T-helper 9 cell (primary cell): ENCODE data around the gene PAGR1.
"Not testable (repeated sequence)": the region's sequence is repeated elsewhere in the genome, so short reads cannot be mapped to it uniquely, and the experiment has no call there.

ENCODE experiments used
- DNase-seq: peaks from one replicate; pipeline ENCODE4 v3.0.0-alpha.2; 2020

The PAGR1 gene

DNA sequence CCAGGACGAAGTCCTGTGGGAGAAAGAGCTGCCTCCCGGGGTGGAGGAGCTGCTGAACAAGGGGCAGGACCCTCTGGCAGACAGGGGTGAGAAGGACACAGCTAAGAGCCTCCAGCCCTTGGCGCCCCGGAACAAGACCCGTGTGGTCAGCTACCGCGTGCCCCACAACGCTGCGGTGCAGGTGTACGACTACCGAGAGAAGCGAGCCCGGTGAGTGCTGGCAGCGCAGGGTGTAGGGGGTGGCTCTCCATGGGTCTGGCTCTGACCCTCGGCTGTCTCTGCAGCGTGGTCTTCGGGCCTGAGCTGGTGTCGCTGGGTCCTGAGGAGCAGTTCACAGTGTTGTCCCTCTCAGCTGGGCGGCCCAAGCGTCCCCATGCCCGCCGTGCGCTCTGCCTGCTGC, 25.7 kb downstream of the PAGR1 start:
- no peak for DNase-seq

DNA sequence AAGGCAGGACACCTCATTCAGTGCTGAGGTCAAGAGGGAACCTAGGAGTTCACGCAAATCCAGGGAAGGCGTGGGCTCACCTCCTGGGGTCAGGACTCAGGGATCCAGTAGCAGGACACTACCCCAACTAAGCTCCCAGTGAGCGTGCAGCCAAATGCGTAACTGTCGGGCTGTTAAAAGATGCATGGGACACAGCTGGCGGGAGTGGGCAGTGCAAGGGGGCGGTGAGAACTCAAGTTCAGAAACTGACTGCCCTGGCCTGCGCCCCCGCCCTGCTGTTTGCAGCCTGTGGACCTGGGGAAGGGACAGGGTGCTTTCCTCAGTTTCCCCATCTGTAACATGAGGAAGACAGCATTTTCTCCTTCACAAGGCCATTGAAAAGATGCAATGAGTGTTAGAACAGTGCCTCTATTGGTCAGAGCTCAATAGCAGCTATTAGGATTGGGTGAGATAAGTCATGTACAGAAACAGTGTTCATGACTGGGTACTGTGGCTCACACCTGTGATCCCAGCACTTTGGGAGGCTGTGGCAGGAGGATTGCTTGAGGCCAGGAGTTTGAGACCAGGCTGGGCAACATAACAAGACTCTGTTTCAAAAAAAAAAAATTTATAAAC, 26.9 kb downstream of the PAGR1 start:
- no peak for DNase-seq

DNA sequence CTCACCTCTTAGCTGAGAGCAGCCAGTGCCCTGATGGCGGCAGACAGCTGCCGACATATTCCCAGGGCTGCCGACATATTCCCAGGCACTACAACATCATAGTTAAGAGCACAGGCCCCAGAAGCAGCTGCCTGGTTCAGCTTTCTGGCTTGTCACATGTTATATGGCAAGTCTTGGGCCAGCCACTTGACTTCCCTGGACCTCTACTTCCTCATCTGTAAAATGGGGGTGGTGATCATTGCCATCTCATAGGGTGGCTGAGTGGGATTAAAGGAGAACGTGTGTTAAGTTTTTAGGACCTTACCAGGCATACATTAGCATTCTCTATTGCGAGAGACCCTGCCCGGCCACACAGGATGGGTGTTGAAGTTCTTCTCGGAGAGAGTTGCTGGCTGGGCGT, 28.0 kb downstream of the PAGR1 start:
- DNase-seq: no peak

DNA sequence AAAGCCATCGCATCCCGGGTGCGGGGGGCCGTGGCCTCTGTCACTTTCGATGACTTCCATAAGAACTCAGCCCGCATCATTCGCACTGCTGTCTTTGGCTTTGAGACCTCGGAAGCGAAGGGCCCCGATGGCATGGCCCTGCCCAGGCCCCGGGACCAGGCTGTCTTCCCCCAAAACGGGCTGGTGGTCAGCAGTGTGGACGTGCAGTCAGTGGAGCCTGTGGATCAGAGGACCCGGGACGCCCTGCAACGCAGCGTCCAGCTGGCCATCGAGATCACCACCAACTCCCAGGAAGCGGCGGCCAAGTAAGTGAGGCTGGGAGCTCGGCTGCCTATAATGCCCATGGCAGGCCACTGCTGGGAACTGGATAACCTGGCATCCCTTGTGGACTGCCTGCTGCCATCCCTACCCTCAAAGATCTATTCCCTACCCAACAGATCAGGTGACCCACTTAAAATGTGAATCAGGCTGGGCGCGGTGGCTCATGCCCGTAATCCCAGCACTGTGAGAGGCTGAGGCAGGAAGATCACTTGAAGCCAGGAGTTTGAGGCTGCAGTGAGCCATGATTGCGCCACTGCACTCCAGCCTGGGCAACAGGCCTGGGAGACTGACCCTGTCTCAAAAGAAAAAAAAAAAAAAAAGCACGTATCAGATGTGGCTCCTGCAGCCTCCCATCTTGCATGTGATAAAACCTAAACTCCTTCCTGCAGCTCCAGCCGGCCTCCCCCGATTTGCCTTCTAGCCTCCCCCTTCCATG, 28.8 kb downstream of the PAGR1 start:
- DNase-seq: no peak

DNA sequence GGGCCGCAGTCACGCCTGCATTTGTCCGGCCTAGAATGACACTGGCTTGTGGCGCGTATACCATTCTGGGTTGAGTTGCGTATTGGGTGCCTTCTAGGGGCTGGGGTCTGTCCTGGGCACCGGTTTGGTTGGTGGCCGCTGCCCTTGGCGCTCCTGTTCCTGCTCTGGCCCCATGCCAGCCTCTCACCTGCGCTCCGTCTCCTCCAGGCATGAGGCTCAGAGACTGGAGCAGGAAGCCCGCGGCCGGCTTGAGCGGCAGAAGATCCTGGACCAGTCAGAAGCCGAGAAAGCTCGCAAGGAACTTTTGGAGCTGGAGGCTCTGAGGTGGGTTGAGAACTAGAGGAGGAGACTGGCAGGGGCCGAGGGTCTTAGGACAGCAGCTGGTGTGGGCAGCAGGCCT, 29.7 kb downstream of the PAGR1 start:
- no peak for DNase-seq

DNA sequence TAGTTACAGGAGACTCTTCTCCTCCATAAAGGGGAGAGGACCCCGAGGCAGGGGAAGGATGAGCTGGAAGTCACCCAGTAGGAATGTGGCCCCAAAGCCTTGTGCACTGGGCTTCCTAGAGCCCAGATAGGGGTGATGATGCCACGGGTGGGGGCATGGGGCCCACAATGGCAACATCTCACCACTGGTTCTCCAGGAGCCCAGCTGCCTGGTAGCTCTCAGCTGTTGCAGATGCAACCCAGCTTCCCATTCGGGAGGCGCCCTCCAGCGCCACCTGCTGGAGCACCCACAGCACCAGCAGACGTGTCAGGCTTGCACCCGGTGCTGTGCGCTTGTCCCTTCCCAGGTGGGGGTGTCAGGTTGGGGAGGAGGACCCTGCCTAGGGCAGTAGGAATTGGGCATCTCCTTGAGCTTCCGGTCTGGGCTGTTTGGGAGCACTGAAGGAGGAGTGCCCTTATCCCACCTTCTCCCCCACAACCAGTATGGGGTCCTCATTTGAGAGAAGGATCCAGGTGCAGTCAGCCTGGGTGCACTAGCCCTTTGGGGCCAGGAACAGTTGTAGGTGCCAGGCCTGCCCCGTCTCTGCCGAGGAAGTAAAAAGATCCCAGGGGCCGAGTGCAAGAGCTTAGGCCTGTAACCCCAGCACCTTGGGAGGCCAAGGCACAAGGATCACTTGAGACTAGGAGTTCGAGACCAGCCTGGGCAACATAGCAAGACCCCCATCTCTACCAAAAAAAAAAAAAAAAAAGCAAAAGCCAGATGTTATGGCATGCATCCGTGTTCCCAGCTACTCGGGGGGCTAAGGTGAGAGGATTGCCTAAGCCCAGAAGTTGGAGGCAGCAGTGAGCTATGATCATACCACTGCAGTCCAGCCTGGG, 32.7 kb downstream of the PAGR1 start:
- DNase-seq: peak; percentile 78

DNA sequence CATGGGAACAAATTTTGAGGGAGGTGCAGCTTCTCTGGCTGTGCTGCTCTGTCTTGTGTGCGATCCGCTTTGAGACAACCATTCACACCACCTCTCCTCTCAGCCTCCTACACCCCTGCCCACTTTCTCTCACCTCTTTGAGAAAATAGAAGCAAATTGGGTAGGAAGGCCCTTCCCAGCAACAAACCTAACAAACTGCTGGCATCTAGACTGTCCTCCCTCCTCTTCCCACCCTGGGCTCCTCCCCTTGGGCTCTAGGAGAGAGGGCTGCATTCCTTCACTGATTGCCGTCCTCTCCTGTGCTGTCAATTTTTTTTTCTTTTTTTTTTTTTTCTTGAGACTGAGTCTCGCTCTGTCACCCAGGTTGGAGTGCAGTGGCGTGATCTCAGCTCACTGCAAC, 33.6 kb downstream of the PAGR1 start:
- no peak for DNase-seq

DNA sequence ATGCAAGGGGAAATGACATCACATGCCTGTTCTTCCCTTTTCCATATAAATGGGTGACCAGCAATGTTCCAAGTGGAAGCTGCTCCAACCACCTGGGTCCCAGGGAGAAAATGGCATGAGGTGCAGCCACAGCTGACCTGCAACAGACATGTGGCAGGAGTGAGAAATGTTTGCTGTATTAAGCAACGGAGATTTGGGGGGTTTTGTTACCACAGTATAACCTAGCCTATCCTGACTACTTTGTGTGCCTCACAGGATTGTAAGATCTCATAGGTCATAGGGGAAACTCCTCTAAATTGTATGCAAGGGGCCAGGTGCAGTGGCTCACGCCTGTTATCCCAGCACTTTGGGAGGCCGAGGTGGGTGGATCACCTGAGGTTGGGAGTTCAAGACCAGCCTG, 35.0 kb downstream of the PAGR1 start:
- no peak for DNase-seq

DNA sequence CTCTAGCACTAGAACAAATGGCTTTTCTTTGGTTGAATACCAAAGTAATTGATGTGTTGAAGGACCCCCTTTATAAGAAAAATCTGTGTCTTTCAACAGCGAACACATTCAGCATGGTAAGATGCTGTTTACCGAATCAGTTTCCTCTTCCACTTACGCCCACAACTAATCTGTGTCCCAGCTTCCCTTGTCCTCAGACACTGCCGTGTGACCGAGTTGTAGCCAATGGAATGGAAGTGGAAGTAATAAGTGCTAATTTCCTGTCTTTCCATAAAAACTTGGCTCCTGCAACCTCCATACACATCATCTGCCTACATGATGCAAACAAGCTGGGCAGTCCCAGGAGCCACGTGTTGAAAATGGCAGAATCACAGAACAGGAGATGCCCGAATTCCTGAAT, 36.7 kb downstream of the PAGR1 start:
- DNase-seq: no peak

DNA sequence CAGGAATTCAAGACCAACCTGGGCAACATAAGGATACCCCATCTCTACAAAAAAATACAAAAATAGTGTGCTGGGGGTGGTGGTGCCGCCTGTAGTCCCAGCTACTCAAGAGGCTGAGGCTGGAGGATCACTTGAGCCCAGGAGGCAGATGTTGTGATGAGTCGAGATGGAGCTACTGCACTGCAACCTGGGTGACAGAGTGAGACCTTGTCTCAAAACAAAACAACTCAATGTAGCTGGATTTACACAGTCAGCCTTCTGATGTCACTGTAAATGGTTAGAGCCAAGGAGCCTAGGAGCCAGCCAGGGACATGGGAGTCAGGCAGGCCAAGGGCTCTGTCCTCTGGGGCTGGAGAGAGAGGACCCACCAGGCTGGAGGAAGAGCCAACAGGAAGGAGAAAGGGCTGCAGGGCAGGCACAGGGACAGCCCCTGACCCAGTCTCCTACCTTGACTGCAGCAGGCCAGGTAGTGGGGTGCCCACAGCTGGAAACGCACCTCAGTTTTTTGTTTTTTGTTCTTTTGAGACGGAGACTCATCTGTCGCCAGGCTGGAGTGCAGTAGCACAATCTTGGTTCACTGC, 38.7 kb downstream of the PAGR1 start:
- no peak for DNase-seq

DNA sequence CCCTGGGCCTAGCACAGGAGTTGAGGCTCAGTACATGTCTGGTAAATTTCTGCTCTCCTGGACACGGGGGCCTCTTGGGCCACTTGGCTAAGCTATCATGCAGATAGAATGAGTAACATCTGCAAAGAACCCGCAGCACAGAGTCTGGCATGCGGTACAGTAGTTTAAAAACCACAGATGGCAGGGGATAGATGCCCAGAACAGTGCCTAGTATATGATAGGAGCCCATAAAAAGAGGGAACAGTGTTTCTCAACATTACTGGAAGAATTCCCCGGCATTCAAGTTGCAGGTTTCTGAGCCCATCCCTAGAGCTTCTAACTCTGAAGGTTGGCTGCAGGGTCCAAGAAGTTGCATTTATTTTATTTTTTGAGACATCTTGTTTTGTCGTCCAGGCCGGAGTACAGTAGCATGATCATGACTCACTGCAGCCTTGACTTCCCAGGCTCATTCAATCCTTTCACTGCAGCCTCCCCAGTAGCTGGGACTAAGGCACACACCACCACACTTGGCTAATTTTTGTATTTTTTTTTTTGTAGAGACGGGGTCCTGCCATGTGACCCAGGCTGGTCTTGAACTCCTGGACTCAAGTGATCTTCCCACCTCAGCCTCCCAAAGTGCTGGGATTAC, 41.3 kb downstream of the PAGR1 start:
- no peak for DNase-seq

DNA sequence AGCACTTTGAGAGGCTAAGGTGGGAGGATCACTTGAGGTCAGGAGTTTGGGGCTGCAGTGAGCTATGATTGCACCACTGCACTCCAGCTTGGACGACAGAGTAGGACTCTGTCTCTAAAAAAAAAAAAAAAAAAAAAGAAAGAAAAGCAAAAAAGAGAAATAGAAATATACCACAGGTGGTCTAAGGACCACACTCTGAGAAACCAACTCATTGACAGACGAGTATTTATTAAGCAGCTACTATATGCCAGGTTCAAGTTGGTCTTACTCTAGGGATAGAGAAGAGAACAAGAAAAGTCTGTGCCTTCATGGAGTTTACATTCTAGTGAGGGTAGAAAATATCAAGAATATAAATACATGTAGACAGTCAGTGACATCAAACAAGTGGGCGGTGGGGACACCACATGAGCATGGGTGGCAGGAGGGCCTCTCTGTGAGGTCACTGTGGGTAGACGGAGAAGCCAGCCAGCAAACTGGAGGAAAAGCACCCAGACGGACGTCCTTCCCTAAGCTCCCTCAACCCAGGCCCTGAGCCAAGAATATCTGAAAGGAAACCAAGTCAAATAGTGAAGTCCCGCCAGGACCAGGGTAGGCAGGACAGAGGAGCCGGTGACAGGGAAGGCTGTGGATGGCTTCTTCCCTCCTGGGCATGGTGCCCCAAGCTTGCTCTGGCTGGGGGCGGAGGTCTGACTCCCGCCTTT, 42.3 kb downstream of the PAGR1 start:
- no peak for DNase-seq

DNA sequence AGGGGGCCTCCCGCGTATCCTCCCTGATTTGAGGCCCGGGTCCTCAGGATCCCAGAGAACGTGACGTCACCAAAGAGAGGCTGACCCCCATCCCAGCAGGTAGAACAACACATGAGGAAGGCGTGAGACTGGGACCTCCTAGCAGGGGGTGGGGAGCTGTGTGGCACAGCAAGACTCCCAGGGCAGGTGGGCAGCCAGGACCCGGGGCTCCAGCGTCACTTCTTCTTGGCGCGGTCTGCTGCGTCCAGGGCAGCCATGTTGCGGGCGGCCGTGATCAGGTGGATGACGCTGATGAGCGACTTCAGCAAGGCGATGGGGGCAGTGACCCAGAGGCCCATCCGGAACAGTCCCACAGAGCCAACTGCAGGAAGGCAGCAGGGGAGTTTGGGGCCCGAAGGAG, 43.0 kb downstream of the PAGR1 start:
- no peak for DNase-seq

DNA sequence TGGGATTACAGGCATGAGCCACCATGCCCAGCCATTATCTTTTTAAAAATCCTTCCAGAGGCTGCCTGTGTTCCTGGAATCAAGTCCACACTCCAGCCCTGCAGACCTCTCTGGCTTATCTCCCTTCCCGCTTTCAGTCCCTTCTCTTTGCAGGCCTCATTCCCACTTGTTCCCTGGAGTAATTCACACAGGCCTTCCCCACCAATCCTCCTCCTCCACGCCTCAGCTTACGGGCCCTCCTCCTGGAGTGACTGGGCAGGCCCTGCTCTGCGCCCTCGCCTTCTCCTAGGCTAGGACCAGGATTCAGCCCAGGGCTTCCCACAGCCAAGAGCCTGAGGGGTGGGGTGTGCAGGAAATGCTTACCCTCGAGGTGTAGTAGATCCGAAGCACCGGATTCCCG, 44.3 kb downstream of the PAGR1 start:
- no peak for DNase-seq

DNA sequence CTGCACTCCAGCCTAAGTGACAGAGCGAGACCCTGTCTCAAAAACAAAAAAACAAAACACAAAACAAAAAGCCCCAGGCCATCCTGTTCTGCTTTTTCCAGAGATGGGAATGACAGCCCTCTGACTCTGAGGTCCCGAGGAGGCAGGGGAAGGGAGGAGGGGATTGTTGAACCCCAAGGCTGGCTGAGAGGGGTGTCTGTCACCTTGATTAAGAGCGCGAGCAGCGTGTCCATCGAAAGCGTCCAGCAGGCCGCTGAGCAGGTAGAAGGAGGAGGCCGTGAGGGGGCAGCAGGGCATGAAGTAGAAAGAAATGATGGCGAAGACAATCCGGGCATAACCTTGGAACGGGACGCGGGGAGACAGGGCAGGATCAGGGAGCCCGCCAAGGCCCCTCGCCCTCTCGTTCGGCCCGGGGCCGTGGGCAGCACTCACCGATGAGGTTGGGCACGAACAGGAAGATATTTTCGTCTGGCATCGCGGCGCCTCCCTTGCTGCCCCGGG, 46.5 kb downstream of the PAGR1 start:
- DNase-seq: no peak

DNA sequence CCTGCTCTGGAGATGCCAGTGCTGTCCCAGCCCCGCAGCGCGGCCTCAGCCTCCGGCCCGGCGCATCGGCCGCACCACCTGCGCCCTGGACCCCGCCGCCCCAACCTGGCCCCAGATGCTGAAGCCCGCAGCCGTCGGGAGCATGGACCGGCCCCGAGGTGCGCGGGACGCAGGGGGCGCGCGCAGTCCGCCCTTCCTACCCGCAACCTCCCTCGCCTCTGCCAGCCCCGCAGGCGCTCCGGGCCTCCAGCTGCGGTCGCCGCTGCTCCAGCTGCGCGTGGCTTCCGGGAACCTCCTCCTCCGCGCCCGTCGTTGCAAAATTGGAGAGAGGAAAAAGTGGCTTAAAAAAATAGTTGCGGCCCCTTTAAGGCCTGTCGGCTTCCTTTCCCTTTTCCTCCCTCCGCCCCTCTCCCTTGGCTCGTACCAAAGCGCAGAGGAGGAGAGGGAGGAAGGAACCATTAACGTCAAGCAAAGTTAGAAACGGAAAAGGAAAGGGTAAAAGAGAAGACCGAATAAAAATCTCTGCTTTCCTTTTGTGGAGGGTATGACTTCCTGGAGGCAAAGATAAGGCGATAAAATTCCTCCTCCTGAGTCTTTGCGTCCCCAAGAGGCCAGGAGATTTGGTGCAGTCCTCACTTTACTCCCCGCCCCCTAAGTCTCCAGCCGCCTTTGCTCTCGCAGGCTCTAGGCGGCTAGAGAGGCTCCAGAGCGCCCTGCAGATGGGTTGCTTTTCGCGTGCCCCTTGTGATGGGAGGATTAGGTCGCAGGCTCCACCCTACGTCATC, 47.1 kb downstream of the PAGR1 start, which contains the start of gene CDIPT:
TSS of gene CDIPT (minus strand) at position 343 of the 785 bp plus-strand sequence. CDS start 369 bp downstream, outside the sequence.
- DNase-seq: peak; percentile 87

DNA sequence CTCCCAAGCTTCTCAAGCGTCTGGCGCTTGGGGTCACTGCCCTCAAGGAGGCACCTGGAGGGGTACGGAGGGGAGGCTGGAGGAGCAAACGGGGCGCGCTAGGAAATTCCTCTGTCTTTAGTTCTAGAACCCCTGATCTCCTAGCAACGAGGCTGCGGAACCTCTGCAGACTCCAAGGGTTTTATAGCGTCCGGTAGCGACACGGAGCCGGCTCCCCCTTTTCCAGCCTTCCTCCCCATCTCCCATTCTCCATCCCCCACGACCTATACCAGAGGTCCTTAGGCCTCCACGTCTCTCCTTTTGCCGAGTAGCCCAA, 47.7 kb downstream of the PAGR1 start:
- no peak for DNase-seq

DNA sequence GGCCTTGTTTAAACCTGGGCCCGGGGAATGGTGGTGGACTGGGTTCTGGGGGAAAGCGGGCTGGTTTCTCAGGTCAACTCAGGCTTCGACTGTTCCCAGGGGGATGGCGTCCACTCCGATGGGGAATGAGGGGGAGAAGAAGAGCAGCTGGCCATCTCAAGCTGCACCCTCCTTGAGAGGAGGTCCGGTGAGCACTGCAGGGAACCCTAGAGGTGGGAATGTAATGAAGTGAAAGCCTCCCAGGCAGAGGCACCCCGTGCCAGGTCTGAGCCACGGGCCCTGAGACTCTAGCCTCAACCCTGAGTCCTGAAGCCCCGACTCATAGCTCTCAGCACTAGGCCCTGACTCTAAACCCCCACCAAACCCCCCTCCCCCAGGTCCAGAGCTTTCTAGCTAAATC, 48.3 kb downstream of the PAGR1 start:
- DNase-seq: no peak

DNA sequence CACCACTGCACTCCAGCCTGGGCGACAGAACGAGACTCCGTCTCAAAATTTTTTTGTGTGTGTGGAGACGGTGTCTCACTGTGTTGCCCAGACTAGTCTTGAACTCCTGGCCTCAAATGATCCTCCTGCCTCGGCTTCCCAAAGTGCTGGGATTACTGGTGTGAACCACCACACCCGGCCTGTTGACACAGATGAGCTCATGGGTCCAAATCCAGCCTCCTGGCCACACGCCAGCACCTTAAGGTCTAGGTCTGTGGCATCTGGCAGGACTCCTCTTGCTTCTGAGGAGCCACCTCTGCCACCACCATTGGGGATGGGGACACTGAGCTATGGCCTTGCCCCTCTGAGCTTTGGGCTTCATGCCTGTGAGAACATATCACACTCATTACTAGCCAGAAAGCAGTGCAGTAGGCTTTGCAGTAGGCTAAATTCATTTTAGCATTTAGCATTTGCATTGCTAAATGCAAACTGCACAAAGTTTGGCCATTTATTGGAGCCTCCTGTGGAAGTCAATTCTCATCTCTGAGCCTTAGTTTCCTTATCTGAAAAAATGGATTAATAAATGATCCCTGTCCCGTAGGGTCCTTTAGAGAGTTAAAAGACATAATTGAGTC, 52.6 kb downstream of the PAGR1 start:
- DNase-seq: no peak

DNA sequence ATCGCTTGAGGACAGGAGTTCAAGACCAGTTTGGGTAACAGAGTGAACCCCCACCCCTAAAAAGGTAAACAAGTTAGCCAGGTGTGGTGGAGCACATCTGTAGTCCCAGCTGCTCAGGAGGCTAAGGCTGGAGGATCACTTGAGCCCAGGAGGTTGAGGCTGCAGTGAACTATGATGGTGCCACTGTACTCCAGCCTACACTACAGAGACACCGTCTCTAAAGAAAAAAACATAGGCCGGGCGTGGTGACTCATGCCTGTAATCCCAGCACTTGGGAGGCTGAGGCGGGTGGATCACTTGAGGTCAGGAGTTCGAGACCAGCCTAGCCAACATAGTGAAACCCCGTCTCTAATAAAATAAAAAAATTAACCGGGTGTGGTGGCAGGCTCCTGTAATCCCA, 53.1 kb downstream of the PAGR1 start:
- not testable (repeated sequence) for DNase-seq
